Thymus (tissue), 11 donors: ENCODE data around the gene CRAT. TPM values are rescaled to one million over a fixed set of nuclear protein-coding genes. Genes with fewer than 3 reads are reported as not detected.
"Not testable (repeated sequence)": the region's sequence is repeated elsewhere in the genome, so short reads cannot be mapped to it uniquely, and the experiment has no call there.

Experiments
- DNase-seq, 9 donors: peaks; one replicate each; pipeline ENCODE4 v3.0.0-alpha.2; 2013; ENCODE audit warnings: low spot score in 9 of 9, low read depth in 6 of 9, missing footprints in 1 of 9
- H3K27ac ChIP-seq, 2 donors: one replicate each; pipeline ENCODE4 v1.5.1; 2013; ENCODE audit warnings: control low read depth in 1 of 2, low read depth in 1 of 2, low read length in 1 of 2, mild to moderate bottlenecking in 1 of 2, moderate library complexity in 1 of 2
- H3K27me3 ChIP-seq, 2 donors: one replicate each; pipeline ENCODE4 v1.5.1; 2013; ENCODE audit warnings: low read length in 1 of 2; ENCODE audit not compliant: control insufficient read depth in 2 of 2, insufficient read depth in 1 of 2
- H3K36me3 ChIP-seq, 2 donors: one replicate each; pipeline ENCODE4 v1.5.1; 2013; ENCODE audit warnings: low read length in 1 of 2, mild to moderate bottlenecking in 1 of 2, moderate library complexity in 1 of 2; ENCODE audit not compliant: control insufficient read depth in 2 of 2, insufficient read depth in 2 of 2
- H3K4me1 ChIP-seq, 2 donors: one replicate each; pipeline ENCODE4 v1.5.1; 2013; ENCODE audit warnings: low read length in 2 of 2; ENCODE audit not compliant: control insufficient read depth in 2 of 2, insufficient read depth in 2 of 2
- H3K4me3 ChIP-seq, 2 donors: one replicate each; pipeline ENCODE4 v1.5.1; 2013; ENCODE audit warnings: low read length in 2 of 2, control low read depth in 1 of 2, mild to moderate bottlenecking in 1 of 2
- H3K9me3 ChIP-seq, 2 donors: one replicate each; pipeline ENCODE4 v1.5.1; 2013; ENCODE audit warnings: low read length in 1 of 2, mild to moderate bottlenecking in 1 of 2; ENCODE audit not compliant: control insufficient read depth in 2 of 2, insufficient read depth in 1 of 2
- WGBS: extraction: QIAGEN DNeasy Blood & Tissue Kit; methylation state at CpG from one replicate; pipeline ENCODE4 v1.1.7; 2013; 5-methylcytosine and 5-hydroxymethylcytosine counted together
- polyA plus RNA-seq: library from polyadenylated mRNA; stranded (reverse); fragments of 200-250 nt; gene quantifications from one replicate; pipeline ENCODE4 v1.2.3, GENCODE V29; 2013
- total RNA-seq: library from RNA; stranded (reverse); fragments of 120-200 nt; gene quantifications from one replicate; pipeline ENCODE4 v1.2.4, GENCODE V29; 2013
- donor health status: healthy.

The CRAT gene
- total and polyA plus RNA-seq, 2 donors, result 4.1 to 9.4 TPM

GRCh38 chr9:129122133-129122532, 11.5 kb upstream of the CRAT start:
- H3K27me3 ChIP-seq, result no peaks in the 10 kb centered on the region
- no peak for DNase-seq
- 97% methylated on average over 1 of the region's 1 CpG for WGBS
- no peaks in the 10 kb centered on the region for H3K4me1 ChIP-seq
- peaks cover 43 to 52% of the 10 kb centered on the region in 2 donors for H3K36me3 ChIP-seq
- no peak overlapping the region for H3K4me3 ChIP-seq
- no peaks in the 10 kb centered on the region for H3K9me3 ChIP-seq
- H3K27ac ChIP-seq, result no peak overlapping the region

GRCh38 chr9:129121483-129121882, 10.9 kb upstream of the CRAT start:
- DNase-seq, result no peak
- no peaks in the 10 kb centered on the region for H3K4me1 ChIP-seq
- no peaks in the 10 kb centered on the region for H3K27me3 ChIP-seq
- no peak overlapping the region for H3K27ac ChIP-seq
- WGBS, result 95% methylated on average over 3 of the region's 3 CpGs
- no peak overlapping the region for H3K4me3 ChIP-seq
- H3K9me3 ChIP-seq, result no peaks in the 10 kb centered on the region
- peaks cover 37 to 46% of the 10 kb centered on the region in 2 donors for H3K36me3 ChIP-seq

GRCh38 chr9:129118799-129119198, 8.2 kb upstream of the CRAT start:
- H3K27me3 ChIP-seq, result no peaks in the 10 kb centered on the region
- H3K36me3 ChIP-seq, result peaks cover 22 to 27% of the 10 kb centered on the region in 2 donors
- peaks cover 5% of the 10 kb centered on the region in 2 donors for H3K4me1 ChIP-seq
- no peak overlapping the region for H3K4me3 ChIP-seq
- no peaks in the 10 kb centered on the region for H3K9me3 ChIP-seq
- DNase-seq, result no peak
- H3K27ac ChIP-seq, result no peak overlapping the region
- WGBS, result 98% methylated on average over 4 of the region's 4 CpGs

GRCh38 chr9:129113645-129114304, 3.2 kb upstream of the CRAT start:
- 94% methylated on average over 17 of the region's 17 CpGs for WGBS
- H3K4me3 ChIP-seq, result no peak overlapping the region
- no peaks in the 10 kb centered on the region for H3K36me3 ChIP-seq
- H3K4me1 ChIP-seq, result peaks cover 19 to 31% of the 10 kb centered on the region in 2 donors
- no peak for DNase-seq
- peaks cover 2 to 10% of the 10 kb centered on the region in 2 donors for H3K27me3 ChIP-seq
- H3K9me3 ChIP-seq, result no peaks in the 10 kb centered on the region
- H3K27ac ChIP-seq, result no peak overlapping the region

- H3K27ac ChIP-seq, H3K36me3 ChIP-seq, DNase-seq, H3K9me3 ChIP-seq: not testable (repeated sequence)
- H3K4me3 ChIP-seq, result peak overlapping the region; percentile 82 to 88
- 98% methylated on average over 17 of the region's 17 CpGs for WGBS
- peaks cover 19 to 33% of the 10 kb centered on the region in 2 donors for H3K4me1 ChIP-seq
- peaks cover 2 to 11% of the 10 kb centered on the region in 2 donors for H3K27me3 ChIP-seq
Observed at GRCh38 chr9:129112526-129112925, 1.9 kb upstream of the CRAT start.

- Histone ChIP-seq H3K27me3 (peaks cover 2 to 11% of the 10 kb centered on the region in 2 donors), H3K27ac (peak overlapping the region; percentile 77 to 86), H3K4me3 (peak overlapping the region; percentile 82 to 88), H3K4me1 (peaks cover 19 to 33% of the 10 kb centered on the region in 2 donors), H3K36me3 (peaks cover 0 to 4% of the 10 kb centered on the region in 2 donors), H3K9me3 (no peaks in the 10 kb centered on the region)
- DNase-seq, result peak in 2 of 9 donors; percentile 28 to 49
- 1% methylated on average over 37 of the region's 37 CpGs for WGBS
Observed at GRCh38 chr9:129111528-129112151, 1.0 kb upstream of the CRAT start.

- 11% methylated on average over 64 of the region's 64 CpGs for WGBS
- peak in 1 of 9 donors; percentile 14 for DNase-seq
- Histone ChIP-seq H3K27ac (peak overlapping the region in 1 of 2 donors; percentile 52), H3K4me3 (peak overlapping the region; percentile 52 to 82), H3K27me3 (peaks cover 2 to 11% of the 10 kb centered on the region in 2 donors), H3K36me3 (peaks cover 0 to 4% of the 10 kb centered on the region in 2 donors), H3K9me3 (no peaks in the 10 kb centered on the region), H3K4me1 (peaks cover 19 to 33% of the 10 kb centered on the region in 2 donors)
Observed at GRCh38 chr9:129109952-129110739, 447 bp downstream of the CRAT start.

GRCh38 chr9:129109537-129109903, 1.1 kb downstream of the CRAT start:
- DNase-seq, result peak in 1 of 9 donors; percentile 14
- 91% methylated on average over 7 of the region's 7 CpGs for WGBS
- Histone ChIP-seq H3K36me3 (peaks cover 0 to 4% of the 10 kb centered on the region in 2 donors), H3K4me1 (peaks cover 15 to 28% of the 10 kb centered on the region in 2 donors), H3K9me3 (no peaks in the 10 kb centered on the region), H3K27ac (no peak overlapping the region), H3K4me3 (no peak overlapping the region), H3K27me3 (peaks cover 2 to 11% of the 10 kb centered on the region in 2 donors)
